ENCODE measurements around the gene SAMHD1. TPM values are rescaled to one million over a fixed set of nuclear protein-coding genes. Genes with fewer than 3 reads are reported as not detected.

The SAMHD1 gene
- total RNA-seq, 2 experiments from 2014 or later = 10.6 to 20.8 TPM

DNA sequence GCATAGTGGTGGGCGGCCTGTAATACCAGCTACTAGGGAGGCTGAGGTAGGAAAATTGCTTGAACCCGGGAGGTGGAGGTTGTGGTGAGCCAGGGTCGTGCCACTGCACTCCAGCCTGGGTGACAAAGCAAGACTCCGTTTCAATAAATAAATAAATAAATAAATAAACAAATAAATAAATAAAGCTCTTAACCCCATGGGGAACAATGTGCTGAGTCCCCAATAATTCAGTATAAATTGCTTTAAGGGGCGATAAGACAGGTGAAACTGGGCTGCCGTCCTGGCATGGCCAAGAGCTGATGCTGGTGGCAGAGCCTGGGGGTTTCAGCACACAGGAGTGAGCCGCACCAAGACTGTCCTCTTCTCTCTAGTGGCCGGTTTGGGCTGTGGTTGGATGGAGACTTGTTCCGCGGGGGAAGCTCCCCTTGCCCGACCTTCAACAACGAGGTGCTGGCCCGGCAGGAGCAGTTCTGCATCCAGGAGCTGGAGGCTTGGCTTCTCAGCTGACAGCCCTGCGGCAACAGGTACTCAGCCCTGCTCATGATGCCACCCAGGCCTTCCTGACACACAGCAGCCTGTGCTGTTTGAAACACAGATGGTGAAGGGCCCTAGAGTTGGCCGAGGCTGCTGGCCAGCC, 62.5 kb downstream of the SAMHD1 start:
- no peaks in the 10 kb centered on the region for H4K20me1 ChIP-seq (ENCODE audit: insufficient read depth, low read length)
- TF ChIP-seq, protein P1, sequence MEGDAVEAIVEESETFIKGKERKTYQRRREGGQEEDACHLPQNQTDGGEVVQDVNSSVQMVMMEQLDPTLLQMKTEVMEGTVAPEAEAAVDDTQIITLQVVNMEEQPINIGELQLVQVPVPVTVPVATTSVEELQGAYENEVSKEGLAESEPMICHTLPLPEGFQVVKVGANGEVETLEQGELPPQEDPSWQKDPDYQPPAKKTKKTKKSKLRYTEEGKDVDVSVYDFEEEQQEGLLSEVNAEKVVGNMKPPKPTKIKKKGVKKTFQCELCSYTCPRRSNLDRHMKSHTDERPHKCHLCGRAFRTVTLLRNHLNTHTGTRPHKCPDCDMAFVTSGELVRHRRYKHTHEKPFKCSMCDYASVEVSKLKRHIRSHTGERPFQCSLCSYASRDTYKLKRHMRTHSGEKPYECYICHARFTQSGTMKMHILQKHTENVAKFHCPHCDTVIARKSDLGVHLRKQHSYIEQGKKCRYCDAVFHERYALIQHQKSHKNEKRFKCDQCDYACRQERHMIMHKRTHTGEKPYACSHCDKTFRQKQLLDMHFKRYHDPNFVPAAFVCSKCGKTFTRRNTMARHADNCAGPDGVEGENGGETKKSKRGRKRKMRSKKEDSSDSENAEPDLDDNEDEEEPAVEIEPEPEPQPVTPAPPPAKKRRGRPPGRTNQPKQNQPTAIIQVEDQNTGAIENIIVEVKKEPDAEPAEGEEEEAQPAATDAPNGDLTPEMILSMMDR (conservative IDR thresholded peaks at IDR 0.05; ENCODE audit: low read length) = no peak
- TF ChIP-seq EZH2phosphoT487 (IDR thresholded peaks at IDR 0.05; ENCODE audit: borderline replicate concordance, low read depth, low read length) = no peak
- intact Hi-C loops (cut with micrococcal nuclease; ENCODE audit: unreplicated experiment) = loop anchor here (5.0 kb wide), 1 partner anchor 77 kb away; no protein-coding TSS in a partner anchor
- peaks cover 4% of the 10 kb centered on the region for H3K4me1 ChIP-seq (ENCODE audit: insufficient read depth, low read length, poor library complexity, severe bottlenecking)
- no peak for DNase-seq (ENCODE audit: low spot score)
- no peaks in the 10 kb centered on the region for H3K9me2 ChIP-seq (ENCODE audit: insufficient read depth, low read length)
- H3K9me3 ChIP-seq (ENCODE audit: low read length) = no peaks in the 10 kb centered on the region
- H3K79me2 ChIP-seq (ENCODE audit: insufficient read depth, low read depth, low read length) = no peaks in the 10 kb centered on the region
- no peak overlapping the region for H3K4me2 ChIP-seq (ENCODE audit: low read length)
- no peak overlapping the region for H3K27ac ChIP-seq (ENCODE audit: low read depth, low read length, poor library complexity, severe bottlenecking)
- BruUV-seq (replicated peaks) = no TSS peak
- H3K4me3 ChIP-seq (ENCODE audit: low read depth, low read length, poor library complexity, severe bottlenecking) = no peak overlapping the region
- no peak overlapping the region for H2AFZ ChIP-seq (ENCODE audit: low read length)
- H3K36me3 ChIP-seq (ENCODE audit: insufficient read depth, low read length) = peaks cover 8% of the 10 kb centered on the region; the same call in 1 of the 2 replicates
- ChIA-PET CTCF (ENCODE audit: unreplicated experiment) (no interaction called here), POLR2A (no interaction called here)

DNA sequence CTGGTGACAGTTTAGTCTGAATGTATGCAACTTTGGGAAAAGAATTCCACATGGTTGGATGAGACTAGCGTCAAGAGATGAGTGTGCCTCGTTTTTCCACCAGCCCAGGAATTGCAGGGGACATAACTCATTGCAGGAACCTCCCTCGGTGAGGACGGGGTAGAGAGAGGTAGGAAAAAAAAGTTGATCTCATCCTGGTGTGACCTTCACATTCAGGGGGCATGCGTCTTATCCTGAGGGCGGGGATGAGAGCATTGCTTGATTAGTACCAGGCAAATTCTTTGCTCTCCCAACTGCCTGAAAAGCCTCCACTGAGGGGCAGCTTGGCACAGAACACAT, 63.8 kb downstream of the SAMHD1 start:
- Histone ChIP-seq H2AFZ (ENCODE audit: low read length) (no peak overlapping the region), H4K20me1 (ENCODE audit: insufficient read depth, low read length) (no peaks in the 10 kb centered on the region), H3K9me3 (ENCODE audit: low read length) (no peaks in the 10 kb centered on the region), H3K4me3 (ENCODE audit: low read depth, low read length, poor library complexity, severe bottlenecking) (no peak overlapping the region), H3K79me2 (ENCODE audit: insufficient read depth, low read depth, low read length) (no peaks in the 10 kb centered on the region), H3K36me3 (ENCODE audit: insufficient read depth, low read length) (peaks cover 7% of the 10 kb centered on the region; the same call in 1 of the 2 replicates), H3K9me2 (ENCODE audit: insufficient read depth, low read length) (no peaks in the 10 kb centered on the region), H3K4me1 (ENCODE audit: insufficient read depth, low read length, poor library complexity, severe bottlenecking) (peaks cover 4% of the 10 kb centered on the region), H3K27ac (ENCODE audit: low read depth, low read length, poor library complexity, severe bottlenecking) (no peak overlapping the region), H3K4me2 (ENCODE audit: low read length) (no peak overlapping the region)
- CTCF ChIA-PET (ENCODE audit: unreplicated experiment) = interaction anchor here (0.6 kb wide), 1 partner anchor 399 kb away, joined by 3 read pairs; no protein-coding TSS in a partner anchor
- no TSS peak for BruUV-seq (replicated peaks)
- no peak for DNase-seq (ENCODE audit: low spot score)
- POLR2A ChIA-PET = no interaction called here
- intact Hi-C loops (cut with micrococcal nuclease; ENCODE audit: unreplicated experiment) = loop anchor here (1.0 to 5.0 kb wide), 3 partner anchors 75 to 275 kb away; no protein-coding TSS in a partner anchor
- TF ChIP-seq EZH2phosphoT487 (IDR thresholded peaks at IDR 0.05; ENCODE audit: borderline replicate concordance, low read depth, low read length) = no peak
- TF ChIP-seq, protein P1 (conservative IDR thresholded peaks at IDR 0.05; ENCODE audit: low read length) = no peak
